K562 (cell line): ENCODE measurements around the gene SORT1. TPM values are rescaled to one million over a fixed set of nuclear protein-coding genes. Genes with fewer than 3 reads are reported as not detected.

ENCODE experiments used
- ARID2 ChIP-seq: fragments of 450-650 bp; IDR thresholded peaks from 2 replicates; pipeline ENCODE4 v1.6.1; 2017; ENCODE audit warnings: antibody characterized with exemption, mild to moderate bottlenecking
- BACH1 ChIP-seq: fragments of 200-800 bp; sonication (Bioruptor generic); IDR thresholded peaks from 2 replicates; pipeline ENCODE4 v1.6.1; 2016; ENCODE audit warnings: missing genetic modification characterization, missing compliant biosample characterization
- BCL6 ChIP-seq: fragments of 250-450 bp; sonication (Bioruptor Pico); IDR thresholded peaks from 2 replicates; pipeline ENCODE4 v1.4.0; 2020
- BCOR ChIP-seq: fragments of 450-650 bp; IDR thresholded peaks from 2 replicates; pipeline ENCODE4 v1.6.1; 2016
- ETS2 ChIP-seq: IDR thresholded peaks from 2 replicates; pipeline ENCODE4 v1.6.1; 2016; ENCODE audit warnings: borderline replicate concordance, missing genetic modification characterization, mild to moderate bottlenecking, moderate library complexity, missing compliant biosample characterization; ENCODE audit not compliant: poor library complexity, severe bottlenecking
- GTF2F1 ChIP-seq: IDR thresholded peaks from 2 replicates; pipeline ENCODE4 v1.6.1; 2011; ENCODE audit warnings: low read depth, low read length, improper control_type of control experiment
- NFATC3 ChIP-seq: fragments of 450-650 bp; IDR thresholded peaks from 2 replicates; pipeline ENCODE4 v1.6.1; 2017; ENCODE audit warnings: mild to moderate bottlenecking
- PHF21A ChIP-seq: fragments of 450-650 bp; IDR thresholded peaks from 2 replicates; pipeline ENCODE4 v1.6.1; 2017; ENCODE audit warnings: low read depth, borderline replicate concordance
- POLR3A ChIP-seq: IDR thresholded peaks from 2 replicates; pipeline ENCODE4 v1.6.1; 2011; ENCODE audit warnings: borderline replicate concordance, mild to moderate bottlenecking, moderate library complexity; ENCODE audit not compliant: insufficient read length, insufficient read depth; ENCODE audit errors: extremely low read depth
- POU5F1 ChIP-seq: fragments of 150-350 bp; IDR thresholded peaks from 2 replicates; pipeline ENCODE4 v1.6.1; 2014; ENCODE audit warnings: borderline replicate concordance, low read length, low read depth, mild to moderate bottlenecking; ENCODE audit not compliant: partially characterized antibody
- polyA plus RNA-seq, 8 experiments: library from polyadenylated mRNA; depleted of rRNA in 4 of 8; stranded (reverse) in 5 of 8; unstranded in 3 of 8; fragments of >200 nt; fragmentation: Nextera tagmentation in 2 of 8; fragmentation: Illumina TruSeq in 1 of 8; extraction: Ambion mirVana in 2 of 8; extraction: Trizol in 1 of 8; gene quantifications; 2 replicates each; pipeline versions ENCODE4 v1.2.1 to v1.2.3, GENCODE V29; 2011 to 2014; ENCODE audit warnings: inconsistent platforms in 1 of 8, missing spikeins in 1 of 8
- total RNA-seq, 7 experiments: library from RNA; depleted of rRNA in 6 of 7; stranded (reverse); fragments of >200 nt in 6 of 7; fragmentation: Illumina TruSeq in 2 of 7; extraction: Trizol in 2 of 7; gene quantifications; 2 replicates each; pipeline versions ENCODE4 v1.2.1 to v1.2.3, GENCODE V29; 2011 to 2021; ENCODE audit warnings: low replicate concordance in 1 of 7
- TF ChIP-seq, protein P1 (sequence below), 2 experiments: fragments of 250-450 bp in 1 of 2; fragments of 450-650 bp in 1 of 2; sonication (Bioruptor Pico) in 1 of 2; IDR thresholded peaks; 2 replicates each; pipeline versions ENCODE4 v1.6.1 to v1.8.0; 2016 to 2021; ENCODE audit warnings: mild to moderate bottlenecking in 2 of 2, moderate library complexity in 2 of 2, missing compliant biosample characterization in 1 of 2, missing genetic modification characterization in 1 of 2
- TF ChIP-seq, protein P2 (sequence below): sonication (generic); formaldehyde crosslinking; IDR thresholded peaks from 2 replicates; pipeline ENCODE4 v1.8.1; 2022; ENCODE audit warnings: missing genetic modification reagents
- TF ChIP-seq, protein P3 (sequence below): sonication (generic); formaldehyde crosslinking; IDR thresholded peaks from 2 replicates; pipeline ENCODE4 v1.8.0; 2022; ENCODE audit warnings: mild to moderate bottlenecking, missing genetic modification reagents
- TF ChIP-seq, protein P4 (sequence below): fragments of 250-450 bp; sonication (Bioruptor Pico); IDR thresholded peaks from 2 replicates; pipeline ENCODE4 v1.4.0; 2020

Gene SORT1
- total and polyA plus RNA-seq, 9 of the 15 experiments (the other 6 are each of a cell fraction or from before 2014, with no cell fraction given) = 27.4 to 112 (median 65.0) TPM

DNA sequence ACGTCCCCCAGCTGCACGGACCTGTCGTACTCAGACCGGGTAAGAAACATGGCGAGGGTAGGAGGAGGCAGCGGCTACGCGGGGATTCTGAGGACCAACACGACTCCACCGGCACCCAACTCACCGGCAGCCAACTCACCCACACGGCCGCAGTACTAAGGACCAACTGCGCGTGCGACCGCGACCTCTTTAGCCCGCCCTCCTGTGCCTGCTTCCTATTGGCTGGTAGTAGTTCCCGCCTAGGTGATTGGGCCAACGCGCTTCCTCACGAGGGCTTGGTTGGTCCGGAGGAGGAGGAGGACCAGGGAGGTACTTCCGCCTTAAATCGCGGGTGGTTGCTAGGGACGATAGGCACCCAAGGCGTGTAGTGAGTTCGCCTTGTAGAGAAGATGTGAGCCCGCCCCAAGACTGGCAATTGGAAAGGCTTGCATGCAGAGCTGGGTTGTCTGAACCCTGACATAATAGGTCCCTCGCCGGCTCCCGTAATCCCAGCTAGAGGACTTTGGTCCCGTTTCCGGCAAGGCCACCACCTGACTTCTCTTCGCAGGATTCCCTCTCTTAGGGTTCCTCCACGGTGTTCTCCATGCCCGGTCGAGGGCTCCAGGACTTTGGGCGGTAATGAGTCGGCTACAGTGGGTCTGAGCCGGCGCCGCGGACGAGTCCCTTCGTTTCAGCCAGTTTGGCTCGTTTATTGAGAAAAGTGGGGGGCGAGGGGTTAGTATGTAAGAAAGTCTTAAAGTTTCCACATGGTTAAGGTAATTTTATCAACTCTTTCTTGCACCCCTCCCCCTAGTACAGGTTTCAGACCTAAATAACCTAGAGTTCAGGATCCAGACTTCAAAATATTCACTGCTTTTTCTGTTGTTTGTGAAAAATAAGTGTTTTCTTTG lies 28.8 kb upstream of the SORT1 start, which contains the start of gene PSMA5 (continued):
- TF ChIP-seq NFATC3 (no peak), BCOR (no peak), ARID2 (no peak), POU5F1 (no peak), PHF21A (no peak), POLR3A (no peak), ETS2 (tag) (no peak), BACH1 (tag) (no peak), GTF2F1 (no peak; the same call in 1 of the 2 replicates), BCL6 (CRISPR knock-in tag) (no peak)
- TF ChIP-seq, protein P1, sequence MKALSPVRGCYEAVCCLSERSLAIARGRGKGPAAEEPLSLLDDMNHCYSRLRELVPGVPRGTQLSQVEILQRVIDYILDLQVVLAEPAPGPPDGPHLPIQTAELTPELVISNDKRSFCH (CRISPR knock-in tag; IDR thresholded peaks at IDR 0.05) = no peak
- TF ChIP-seq, protein P1 (tag; IDR thresholded peaks at IDR 0.05) = no peak
- TF ChIP-seq, protein P2, sequence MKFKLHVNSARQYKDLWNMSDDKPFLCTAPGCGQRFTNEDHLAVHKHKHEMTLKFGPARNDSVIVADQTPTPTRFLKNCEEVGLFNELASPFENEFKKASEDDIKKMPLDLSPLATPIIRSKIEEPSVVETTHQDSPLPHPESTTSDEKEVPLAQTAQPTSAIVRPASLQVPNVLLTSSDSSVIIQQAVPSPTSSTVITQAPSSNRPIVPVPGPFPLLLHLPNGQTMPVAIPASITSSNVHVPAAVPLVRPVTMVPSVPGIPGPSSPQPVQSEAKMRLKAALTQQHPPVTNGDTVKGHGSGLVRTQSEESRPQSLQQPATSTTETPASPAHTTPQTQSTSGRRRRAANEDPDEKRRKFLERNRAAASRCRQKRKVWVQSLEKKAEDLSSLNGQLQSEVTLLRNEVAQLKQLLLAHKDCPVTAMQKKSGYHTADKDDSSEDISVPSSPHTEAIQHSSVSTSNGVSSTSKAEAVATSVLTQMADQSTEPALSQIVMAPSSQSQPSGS = no peak
- TF ChIP-seq, protein P3, sequence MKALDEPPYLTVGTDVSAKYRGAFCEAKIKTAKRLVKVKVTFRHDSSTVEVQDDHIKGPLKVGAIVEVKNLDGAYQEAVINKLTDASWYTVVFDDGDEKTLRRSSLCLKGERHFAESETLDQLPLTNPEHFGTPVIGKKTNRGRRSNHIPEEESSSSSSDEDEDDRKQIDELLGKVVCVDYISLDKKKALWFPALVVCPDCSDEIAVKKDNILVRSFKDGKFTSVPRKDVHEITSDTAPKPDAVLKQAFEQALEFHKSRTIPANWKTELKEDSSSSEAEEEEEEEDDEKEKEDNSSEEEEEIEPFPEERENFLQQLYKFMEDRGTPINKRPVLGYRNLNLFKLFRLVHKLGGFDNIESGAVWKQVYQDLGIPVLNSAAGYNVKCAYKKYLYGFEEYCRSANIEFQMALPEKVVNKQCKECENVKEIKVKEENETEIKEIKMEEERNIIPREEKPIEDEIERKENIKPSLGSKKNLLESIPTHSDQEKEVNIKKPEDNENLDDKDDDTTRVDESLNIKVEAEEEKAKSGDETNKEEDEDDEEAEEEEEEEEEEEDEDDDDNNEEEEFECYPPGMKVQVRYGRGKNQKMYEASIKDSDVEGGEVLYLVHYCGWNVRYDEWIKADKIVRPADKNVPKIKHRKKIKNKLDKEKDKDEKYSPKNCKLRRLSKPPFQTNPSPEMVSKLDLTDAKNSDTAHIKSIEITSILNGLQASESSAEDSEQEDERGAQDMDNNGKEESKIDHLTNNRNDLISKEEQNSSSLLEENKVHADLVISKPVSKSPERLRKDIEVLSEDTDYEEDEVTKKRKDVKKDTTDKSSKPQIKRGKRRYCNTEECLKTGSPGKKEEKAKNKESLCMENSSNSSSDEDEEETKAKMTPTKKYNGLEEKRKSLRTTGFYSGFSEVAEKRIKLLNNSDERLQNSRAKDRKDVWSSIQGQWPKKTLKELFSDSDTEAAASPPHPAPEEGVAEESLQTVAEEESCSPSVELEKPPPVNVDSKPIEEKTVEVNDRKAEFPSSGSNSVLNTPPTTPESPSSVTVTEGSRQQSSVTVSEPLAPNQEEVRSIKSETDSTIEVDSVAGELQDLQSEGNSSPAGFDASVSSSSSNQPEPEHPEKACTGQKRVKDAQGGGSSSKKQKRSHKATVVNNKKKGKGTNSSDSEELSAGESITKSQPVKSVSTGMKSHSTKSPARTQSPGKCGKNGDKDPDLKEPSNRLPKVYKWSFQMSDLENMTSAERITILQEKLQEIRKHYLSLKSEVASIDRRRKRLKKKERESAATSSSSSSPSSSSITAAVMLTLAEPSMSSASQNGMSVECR (CRISPR knock-in tag) = peak; percentile 91
- TF ChIP-seq, protein P4, sequence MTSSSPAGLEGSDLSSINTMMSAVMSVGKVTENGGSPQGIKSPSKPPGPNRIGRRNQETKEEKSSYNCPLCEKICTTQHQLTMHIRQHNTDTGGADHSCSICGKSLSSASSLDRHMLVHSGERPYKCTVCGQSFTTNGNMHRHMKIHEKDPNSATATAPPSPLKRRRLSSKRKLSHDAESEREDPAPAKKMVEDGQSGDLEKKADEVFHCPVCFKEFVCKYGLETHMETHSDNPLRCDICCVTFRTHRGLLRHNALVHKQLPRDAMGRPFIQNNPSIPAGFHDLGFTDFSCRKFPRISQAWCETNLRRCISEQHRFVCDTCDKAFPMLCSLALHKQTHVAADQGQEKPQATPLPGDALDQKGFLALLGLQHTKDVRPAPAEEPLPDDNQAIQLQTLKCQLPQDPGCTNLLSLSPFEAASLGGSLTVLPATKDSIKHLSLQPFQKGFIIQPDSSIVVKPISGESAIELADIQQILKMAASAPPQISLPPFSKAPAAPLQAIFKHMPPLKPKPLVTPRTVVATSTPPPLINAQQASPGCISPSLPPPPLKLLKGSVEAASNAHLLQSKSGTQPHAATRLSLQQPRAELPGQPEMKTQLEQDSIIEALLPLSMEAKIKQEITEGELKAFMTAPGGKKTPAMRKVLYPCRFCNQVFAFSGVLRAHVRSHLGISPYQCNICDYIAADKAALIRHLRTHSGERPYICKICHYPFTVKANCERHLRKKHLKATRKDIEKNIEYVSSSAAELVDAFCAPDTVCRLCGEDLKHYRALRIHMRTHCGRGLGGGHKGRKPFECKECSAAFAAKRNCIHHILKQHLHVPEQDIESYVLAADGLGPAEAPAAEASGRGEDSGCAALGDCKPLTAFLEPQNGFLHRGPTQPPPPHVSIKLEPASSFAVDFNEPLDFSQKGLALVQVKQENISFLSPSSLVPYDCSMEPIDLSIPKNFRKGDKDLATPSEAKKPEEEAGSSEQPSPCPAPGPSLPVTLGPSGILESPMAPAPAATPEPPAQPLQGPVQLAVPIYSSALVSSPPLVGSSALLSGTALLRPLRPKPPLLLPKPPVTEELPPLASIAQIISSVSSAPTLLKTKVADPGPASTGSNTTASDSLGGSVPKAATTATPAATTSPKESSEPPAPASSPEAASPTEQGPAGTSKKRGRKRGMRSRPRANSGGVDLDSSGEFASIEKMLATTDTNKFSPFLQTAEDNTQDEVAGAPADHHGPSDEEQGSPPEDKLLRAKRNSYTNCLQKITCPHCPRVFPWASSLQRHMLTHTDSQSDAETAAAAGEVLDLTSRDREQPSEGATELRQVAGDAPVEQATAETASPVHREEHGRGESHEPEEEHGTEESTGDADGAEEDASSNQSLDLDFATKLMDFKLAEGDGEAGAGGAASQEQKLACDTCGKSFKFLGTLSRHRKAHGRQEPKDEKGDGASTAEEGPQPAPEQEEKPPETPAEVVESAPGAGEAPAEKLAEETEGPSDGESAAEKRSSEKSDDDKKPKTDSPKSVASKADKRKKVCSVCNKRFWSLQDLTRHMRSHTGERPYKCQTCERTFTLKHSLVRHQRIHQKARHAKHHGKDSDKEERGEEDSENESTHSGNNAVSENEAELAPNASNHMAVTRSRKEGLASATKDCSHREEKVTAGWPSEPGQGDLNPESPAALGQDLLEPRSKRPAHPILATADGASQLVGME (CRISPR knock-in tag) = peak; percentile 71
